ENCODE results near the gene KISS1.

DNA sequence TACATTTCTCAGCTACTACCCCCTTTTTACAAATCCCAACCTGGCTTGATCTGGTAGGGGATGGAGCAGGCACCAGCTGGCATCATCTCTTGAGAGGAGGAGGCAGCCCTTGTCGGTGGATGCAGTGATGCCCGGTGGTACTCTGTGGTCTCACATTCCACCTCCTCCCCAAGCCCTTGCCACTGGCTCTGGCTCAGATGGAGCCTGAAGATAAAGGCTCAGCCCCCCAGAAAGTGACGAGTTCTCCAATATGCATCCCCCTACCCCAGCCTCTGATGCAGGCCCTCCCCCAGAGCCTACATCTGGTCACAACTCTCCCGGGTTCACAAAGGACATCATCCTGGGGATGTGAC lies 21.3 kb upstream of the KISS1 start:
- TF ChIP-seq, protein P1, sequence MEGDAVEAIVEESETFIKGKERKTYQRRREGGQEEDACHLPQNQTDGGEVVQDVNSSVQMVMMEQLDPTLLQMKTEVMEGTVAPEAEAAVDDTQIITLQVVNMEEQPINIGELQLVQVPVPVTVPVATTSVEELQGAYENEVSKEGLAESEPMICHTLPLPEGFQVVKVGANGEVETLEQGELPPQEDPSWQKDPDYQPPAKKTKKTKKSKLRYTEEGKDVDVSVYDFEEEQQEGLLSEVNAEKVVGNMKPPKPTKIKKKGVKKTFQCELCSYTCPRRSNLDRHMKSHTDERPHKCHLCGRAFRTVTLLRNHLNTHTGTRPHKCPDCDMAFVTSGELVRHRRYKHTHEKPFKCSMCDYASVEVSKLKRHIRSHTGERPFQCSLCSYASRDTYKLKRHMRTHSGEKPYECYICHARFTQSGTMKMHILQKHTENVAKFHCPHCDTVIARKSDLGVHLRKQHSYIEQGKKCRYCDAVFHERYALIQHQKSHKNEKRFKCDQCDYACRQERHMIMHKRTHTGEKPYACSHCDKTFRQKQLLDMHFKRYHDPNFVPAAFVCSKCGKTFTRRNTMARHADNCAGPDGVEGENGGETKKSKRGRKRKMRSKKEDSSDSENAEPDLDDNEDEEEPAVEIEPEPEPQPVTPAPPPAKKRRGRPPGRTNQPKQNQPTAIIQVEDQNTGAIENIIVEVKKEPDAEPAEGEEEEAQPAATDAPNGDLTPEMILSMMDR (IDR thresholded peaks at IDR 0.05; ENCODE audit: low read length), result no peak
- TF ChIP-seq EZH2 (IDR thresholded peaks at IDR 0.05; ENCODE audit: borderline replicate concordance, low read length), result no peak

All from OCI-LY1 (cell line).